IMR-90 (cell line): ENCODE results near the gene PLIN5.

Experiments used
- CEBPB ChIP-seq: IDR thresholded peaks from 2 replicates; pipeline ENCODE4 v1.6.1; 2012; ENCODE audit warnings: low read depth, low read length, improper control_type of control experiment
- CHD1 ChIP-seq: IDR thresholded peaks from 2 replicates; pipeline ENCODE4 v1.6.1; 2012; ENCODE audit warnings: low read depth, low read length, improper control_type of control experiment
- CTCF ChIP-seq: conservative IDR thresholded peaks from 2 replicates; pipeline ENCODE4 v1.5.1; 2012; ENCODE audit warnings: mild to moderate bottlenecking, low read depth, low read length, improper control_type of control experiment
- ELK1 ChIP-seq: fragments of 150-350 bp; IDR thresholded peaks from 2 replicates; pipeline ENCODE4 v1.6.1; 2016; ENCODE audit warnings: low read depth, mild to moderate bottlenecking, low read length, moderate library complexity, borderline replicate concordance
- FOS ChIP-seq: fragments of 150-350 bp; IDR thresholded peaks from 2 replicates; pipeline ENCODE4 v1.6.1; 2016; ENCODE audit warnings: low read depth, low read length
- MAFK ChIP-seq: IDR thresholded peaks from 2 replicates; pipeline ENCODE4 v1.6.1; 2012; ENCODE audit warnings: low read depth, low read length, improper control_type of control experiment
- MXI1 ChIP-seq: IDR thresholded peaks from 2 replicates; pipeline ENCODE4 v1.6.1; 2012; ENCODE audit warnings: low read depth, mild to moderate bottlenecking, low read length, moderate library complexity, borderline replicate concordance
- NFE2L2 ChIP-seq: fragments of 150-350 bp; IDR thresholded peaks from 2 replicates; pipeline ENCODE4 v1.6.1; 2016; ENCODE audit warnings: low read depth, mild to moderate bottlenecking, low read length
- POLR2A ChIP-seq: IDR thresholded peaks from 2 replicates; pipeline ENCODE4 v1.6.1; 2012; ENCODE audit warnings: mild to moderate bottlenecking, low read depth, low read length
- RAD21 ChIP-seq: IDR thresholded peaks from 2 replicates; pipeline ENCODE4 v1.6.1; 2012; ENCODE audit warnings: low read length, improper control_type of control experiment
- RCOR1 ChIP-seq: IDR thresholded peaks from 2 replicates; pipeline ENCODE4 v1.6.1; 2012; ENCODE audit warnings: mild to moderate bottlenecking, low read length, improper control_type of control experiment; ENCODE audit not compliant: insufficient replicate concordance
- RFX5 ChIP-seq: IDR thresholded peaks from 2 replicates; pipeline ENCODE4 v1.8.0; 2012; ENCODE audit warnings: low read depth, mild to moderate bottlenecking, low read length, moderate library complexity
- SMC3 ChIP-seq: fragments of 150-350 bp; IDR thresholded peaks from 2 replicates; pipeline ENCODE4 v1.6.1; 2016; ENCODE audit warnings: low read depth, mild to moderate bottlenecking, antibody characterized with exemption, low read length, moderate library complexity
- USF2 ChIP-seq: fragments of 150-350 bp; IDR thresholded peaks from 2 replicates; pipeline ENCODE4 v1.6.1; 2017; ENCODE audit warnings: mild to moderate bottlenecking, antibody characterized with exemption, low read length, low read depth

- TF ChIP-seq RFX5 (no peak), CTCF (no peak), RAD21 (no peak), POLR2A (no peak), NFE2L2 (no peak), USF2 (peak; percentile 21; the same call in 1 of the 2 replicates), MAFK (no peak), CHD1 (no peak), CEBPB (no peak), FOS (no peak), SMC3 (no peak), RCOR1 (no peak), ELK1 (no peak), MXI1 (no peak)
Observed at GRCh38 chr19:4534836-4535658, at the start of gene PLIN5.
